OCI-LY3 (cell line): ENCODE results near the gene EPN1.

Experiments used
- EZH2phosphoT487 ChIP-seq: fragments of 200-600 bp; shearing (Covaris generic); IDR thresholded peaks from 2 replicates; pipeline ENCODE4 v1.6.1; 2018; ENCODE audit warnings: antibody characterized with exemption, mixed run types, low read depth
- TF ChIP-seq, protein P1 (sequence below): fragments of 200-600, 300-600 bp; sonication (generic); IDR thresholded peaks from 2 replicates; pipeline ENCODE4 v1.5.1; 2014; ENCODE audit warnings: antibody characterized with exemption, low read length, low read depth

GRCh38 chr19:55654323-55654867 is 20.6 kb upstream of the EPN1 start:
- TF ChIP-seq, protein P1, sequence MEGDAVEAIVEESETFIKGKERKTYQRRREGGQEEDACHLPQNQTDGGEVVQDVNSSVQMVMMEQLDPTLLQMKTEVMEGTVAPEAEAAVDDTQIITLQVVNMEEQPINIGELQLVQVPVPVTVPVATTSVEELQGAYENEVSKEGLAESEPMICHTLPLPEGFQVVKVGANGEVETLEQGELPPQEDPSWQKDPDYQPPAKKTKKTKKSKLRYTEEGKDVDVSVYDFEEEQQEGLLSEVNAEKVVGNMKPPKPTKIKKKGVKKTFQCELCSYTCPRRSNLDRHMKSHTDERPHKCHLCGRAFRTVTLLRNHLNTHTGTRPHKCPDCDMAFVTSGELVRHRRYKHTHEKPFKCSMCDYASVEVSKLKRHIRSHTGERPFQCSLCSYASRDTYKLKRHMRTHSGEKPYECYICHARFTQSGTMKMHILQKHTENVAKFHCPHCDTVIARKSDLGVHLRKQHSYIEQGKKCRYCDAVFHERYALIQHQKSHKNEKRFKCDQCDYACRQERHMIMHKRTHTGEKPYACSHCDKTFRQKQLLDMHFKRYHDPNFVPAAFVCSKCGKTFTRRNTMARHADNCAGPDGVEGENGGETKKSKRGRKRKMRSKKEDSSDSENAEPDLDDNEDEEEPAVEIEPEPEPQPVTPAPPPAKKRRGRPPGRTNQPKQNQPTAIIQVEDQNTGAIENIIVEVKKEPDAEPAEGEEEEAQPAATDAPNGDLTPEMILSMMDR = no peak
- TF ChIP-seq EZH2phosphoT487 = no peak
